Measurements from ENCODE around the gene APBB2. TPM values are rescaled to one million over a fixed set of nuclear protein-coding genes. Genes with fewer than 3 reads are reported as not detected.

The APBB2 gene
- total and polyA plus RNA-seq, 2 of the 4 experiments (the other 2 are of a cell fraction), result 47.9 to 75.5 TPM

DNA sequence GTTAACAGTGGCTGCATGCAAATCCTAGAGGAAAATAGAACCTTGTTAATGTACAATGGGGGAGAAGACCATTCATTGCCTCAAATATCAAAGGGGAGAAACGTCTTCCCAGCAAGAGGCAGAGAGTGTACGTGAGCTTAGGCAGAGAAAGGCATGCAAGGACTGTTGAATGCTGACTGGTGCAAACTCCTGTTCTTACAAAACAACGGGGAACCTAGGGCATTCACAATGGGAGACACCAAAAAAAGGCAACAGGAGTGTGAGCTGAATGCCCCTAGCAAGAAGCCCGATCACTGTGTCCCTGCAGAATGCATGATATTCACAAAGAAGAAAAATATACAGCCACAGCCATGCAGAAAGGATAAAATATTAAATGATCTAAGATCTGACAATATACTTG, 279.7 kb downstream of the APBB2 start:
- Histone ChIP-seq H3K23ac (ENCODE audit: low read depth, low read length) (no peak overlapping the region), H3K4me3 (ENCODE audit: insufficient read depth, low read depth, low read length) (no peak overlapping the region), H3K9me1 (ENCODE audit: insufficient read depth, low read length) (peaks cover 9% of the 10 kb centered on the region), H3K18ac (ENCODE audit: low read depth, low read length) (no peak overlapping the region), H3K9ac (ENCODE audit: low read depth, low read length) (no peak overlapping the region), H3K14ac (replicated peaks; ENCODE audit: low read depth, low read length) (no peak overlapping the region), H3K9me3 (ENCODE audit: control insufficient read depth, insufficient read depth, low read length) (no peaks in the 10 kb centered on the region), H2BK5ac (ENCODE audit: low read depth, low read length, poor library complexity, severe bottlenecking) (no peak overlapping the region), H3K79me1 (ENCODE audit: low read depth in 1 of 2, low read length in 2 of 2) (no peaks in the 10 kb centered on the region), H4K91ac (ENCODE audit: insufficient read depth, low read depth, low read length) (no peak overlapping the region), H3K56ac (ENCODE audit: extremely low read depth, insufficient read depth, low read length) (no peak overlapping the region), H3K4me1 (ENCODE audit: control insufficient read depth, insufficient read depth, low read length) (peaks cover 4% of the 10 kb centered on the region), H2BK20ac (ENCODE audit: low read depth, low read length) (no peak overlapping the region), H2BK15ac (ENCODE audit: low read depth, low read length) (no peak overlapping the region), H3K4me2 (ENCODE audit: low read depth, low read length) (no peak overlapping the region), H3K36me3 (ENCODE audit: control insufficient read depth, insufficient read depth, low read length) (peaks cover 7% of the 10 kb centered on the region), H2AFZ (replicated peaks; ENCODE audit: low read length, poor library complexity) (no peak overlapping the region), H3K27ac (ENCODE audit: insufficient read depth, low read length) (no peak overlapping the region), H4K8ac (ENCODE audit: low read depth in 2 of 2, low read length in 2 of 2) (no peak overlapping the region), H4K20me1 (ENCODE audit: insufficient read depth, low read length) (no peaks in the 10 kb centered on the region), H3K27me3 (ENCODE audit: control insufficient read depth, insufficient read depth, low read length) (no peaks in the 10 kb centered on the region), H2AK5ac (ENCODE audit: low read depth, low read length) (no peak overlapping the region), H2AK9ac (replicated peaks; ENCODE audit: low read depth, low read length, poor library complexity) (no peak overlapping the region), H2BK120ac (ENCODE audit: low read depth, low read length) (no peak overlapping the region), H4K5ac (ENCODE audit: low read depth, low read length) (no peak overlapping the region), H3K4ac (ENCODE audit: low read depth, low read length) (no peak overlapping the region)
- in situ Hi-C loops (cut with MboI; ENCODE audit: low sequenced_read_pairs), result no loop called here
- dilution Hi-C loops (cut with HindIII; ENCODE audit: low sequenced_read_pairs, unreplicated experiment), result no loop called here
- intact Hi-C loops (cut with micrococcal nuclease), result no loop called here
- DNase-seq (no peak), ATAC-seq (ENCODE audit: low read depth) (no peak)
- WGBS, 2 experiments (ENCODE audit: extremely low coverage in 2 of 2, insufficient read length in 1 of 2), result 70% methylated on average over 2 of the region's 4 CpGs; no CpG with 5 or more reads in 1 of the 2 experiments
- BruUV-seq (replicated peaks), result no TSS peak
- ChIA-PET POLR2A (ENCODE audit: unreplicated experiment) (no interaction called here), CTCF (no interaction called here)
- TF ChIP-seq RFX5 (IDR thresholded peaks at IDR 0.05; ENCODE audit: low read depth, low read length) (no peak), MAFK (IDR thresholded peaks at IDR 0.05; ENCODE audit: low read depth, low read length) (no peak), RAD21 (IDR thresholded peaks at IDR 0.05; ENCODE audit: low read length) (no peak), POLR2A (IDR thresholded peaks at IDR 0.05; ENCODE audit: low read depth, low read length) (no peak), RCOR1 (IDR thresholded peaks at IDR 0.05; ENCODE audit: insufficient replicate concordance, low read length) (no peak), SMC3 (IDR thresholded peaks at IDR 0.05; ENCODE audit: low read depth, low read length) (no peak)
- TF ChIP-seq, protein P1, sequence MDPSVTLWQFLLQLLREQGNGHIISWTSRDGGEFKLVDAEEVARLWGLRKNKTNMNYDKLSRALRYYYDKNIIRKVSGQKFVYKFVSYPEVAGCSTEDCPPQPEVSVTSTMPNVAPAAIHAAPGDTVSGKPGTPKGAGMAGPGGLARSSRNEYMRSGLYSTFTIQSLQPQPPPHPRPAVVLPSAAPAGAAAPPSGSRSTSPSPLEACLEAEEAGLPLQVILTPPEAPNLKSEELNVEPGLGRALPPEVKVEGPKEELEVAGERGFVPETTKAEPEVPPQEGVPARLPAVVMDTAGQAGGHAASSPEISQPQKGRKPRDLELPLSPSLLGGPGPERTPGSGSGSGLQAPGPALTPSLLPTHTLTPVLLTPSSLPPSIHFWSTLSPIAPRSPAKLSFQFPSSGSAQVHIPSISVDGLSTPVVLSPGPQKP (IDR thresholded peaks at IDR 0.05; ENCODE audit: borderline replicate concordance, low read depth, low read length), result no peak
- TF ChIP-seq, protein P2, sequence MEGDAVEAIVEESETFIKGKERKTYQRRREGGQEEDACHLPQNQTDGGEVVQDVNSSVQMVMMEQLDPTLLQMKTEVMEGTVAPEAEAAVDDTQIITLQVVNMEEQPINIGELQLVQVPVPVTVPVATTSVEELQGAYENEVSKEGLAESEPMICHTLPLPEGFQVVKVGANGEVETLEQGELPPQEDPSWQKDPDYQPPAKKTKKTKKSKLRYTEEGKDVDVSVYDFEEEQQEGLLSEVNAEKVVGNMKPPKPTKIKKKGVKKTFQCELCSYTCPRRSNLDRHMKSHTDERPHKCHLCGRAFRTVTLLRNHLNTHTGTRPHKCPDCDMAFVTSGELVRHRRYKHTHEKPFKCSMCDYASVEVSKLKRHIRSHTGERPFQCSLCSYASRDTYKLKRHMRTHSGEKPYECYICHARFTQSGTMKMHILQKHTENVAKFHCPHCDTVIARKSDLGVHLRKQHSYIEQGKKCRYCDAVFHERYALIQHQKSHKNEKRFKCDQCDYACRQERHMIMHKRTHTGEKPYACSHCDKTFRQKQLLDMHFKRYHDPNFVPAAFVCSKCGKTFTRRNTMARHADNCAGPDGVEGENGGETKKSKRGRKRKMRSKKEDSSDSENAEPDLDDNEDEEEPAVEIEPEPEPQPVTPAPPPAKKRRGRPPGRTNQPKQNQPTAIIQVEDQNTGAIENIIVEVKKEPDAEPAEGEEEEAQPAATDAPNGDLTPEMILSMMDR (conservative IDR thresholded peaks at IDR 0.05; ENCODE audit: low read depth, low read length), result no peak

All from IMR-90 (cell line).